ENCODE measurements around the gene UMPS. TPM values are rescaled to one million over a fixed set of nuclear protein-coding genes. Genes with fewer than 3 reads are reported as not detected.

Gene UMPS
- total and polyA plus RNA-seq, 9 of the 15 experiments (the other 6 are each of a cell fraction or from before 2014, with no cell fraction given): 28.9 to 91.0 (median 45.9) TPM

DNA sequence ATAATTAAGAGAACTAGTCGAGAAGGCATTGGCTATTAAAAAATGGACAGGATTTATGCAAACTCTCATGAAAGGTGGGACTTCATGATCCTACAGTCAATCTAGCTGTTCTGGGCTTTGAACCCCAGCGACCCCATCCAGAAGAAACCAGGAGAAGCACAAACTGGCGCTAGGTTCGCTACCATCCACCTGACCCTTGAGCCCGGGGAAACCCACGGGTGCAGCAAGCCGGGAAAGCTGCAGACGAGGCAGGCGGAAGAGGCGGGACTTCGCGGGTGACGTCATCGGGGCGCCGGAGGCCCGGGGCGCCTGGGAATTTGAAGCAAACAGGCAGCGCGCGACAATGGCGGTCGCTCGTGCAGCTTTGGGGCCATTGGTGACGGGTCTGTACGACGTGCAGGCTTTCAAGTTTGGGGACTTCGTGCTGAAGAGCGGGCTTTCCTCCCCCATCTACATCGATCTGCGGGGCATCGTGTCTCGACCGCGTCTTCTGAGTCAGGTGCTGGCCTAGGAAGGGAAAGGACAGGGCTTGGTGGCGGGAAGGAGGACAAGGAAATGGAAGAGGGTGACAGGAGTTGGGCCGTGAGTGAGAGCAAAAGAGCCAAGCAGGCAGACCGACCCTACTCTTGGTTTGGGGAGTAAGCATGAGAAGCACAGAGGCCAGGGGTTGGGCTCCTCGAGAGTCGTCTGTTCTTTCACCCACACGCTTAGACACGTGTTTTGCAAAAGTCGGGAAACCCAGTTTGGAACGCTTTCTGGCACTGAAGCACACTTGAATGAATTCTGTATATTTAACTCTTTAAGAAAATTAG is at the start of gene UMPS (continued):
- TF ChIP-seq, protein P1, sequence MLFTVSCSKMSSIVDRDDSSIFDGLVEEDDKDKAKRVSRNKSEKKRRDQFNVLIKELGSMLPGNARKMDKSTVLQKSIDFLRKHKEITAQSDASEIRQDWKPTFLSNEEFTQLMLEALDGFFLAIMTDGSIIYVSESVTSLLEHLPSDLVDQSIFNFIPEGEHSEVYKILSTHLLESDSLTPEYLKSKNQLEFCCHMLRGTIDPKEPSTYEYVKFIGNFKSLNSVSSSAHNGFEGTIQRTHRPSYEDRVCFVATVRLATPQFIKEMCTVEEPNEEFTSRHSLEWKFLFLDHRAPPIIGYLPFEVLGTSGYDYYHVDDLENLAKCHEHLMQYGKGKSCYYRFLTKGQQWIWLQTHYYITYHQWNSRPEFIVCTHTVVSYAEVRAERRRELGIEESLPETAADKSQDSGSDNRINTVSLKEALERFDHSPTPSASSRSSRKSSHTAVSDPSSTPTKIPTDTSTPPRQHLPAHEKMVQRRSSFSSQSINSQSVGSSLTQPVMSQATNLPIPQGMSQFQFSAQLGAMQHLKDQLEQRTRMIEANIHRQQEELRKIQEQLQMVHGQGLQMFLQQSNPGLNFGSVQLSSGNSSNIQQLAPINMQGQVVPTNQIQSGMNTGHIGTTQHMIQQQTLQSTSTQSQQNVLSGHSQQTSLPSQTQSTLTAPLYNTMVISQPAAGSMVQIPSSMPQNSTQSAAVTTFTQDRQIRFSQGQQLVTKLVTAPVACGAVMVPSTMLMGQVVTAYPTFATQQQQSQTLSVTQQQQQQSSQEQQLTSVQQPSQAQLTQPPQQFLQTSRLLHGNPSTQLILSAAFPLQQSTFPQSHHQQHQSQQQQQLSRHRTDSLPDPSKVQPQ (CRISPR knock-in tag; IDR thresholded peaks at IDR 0.05; ENCODE audit: borderline replicate concordance): no peak
- TF ChIP-seq CTBP1 (IDR thresholded peaks at IDR 0.05; ENCODE audit: borderline replicate concordance) (0 out of 2 replicates have a peak, but pooled peaks have one; percentile 38), TAF1 (IDR thresholded peaks at IDR 0.05; ENCODE audit: control insufficient read depth, extremely low read depth, insufficient read depth, low read length, severe bottlenecking) (peak; percentile 73), HCFC1 (IDR thresholded peaks at IDR 0.05; ENCODE audit: low read depth, low read length) (peak; percentile 76), HOMEZ (CRISPR knock-in tag; IDR thresholded peaks at IDR 0.05) (no peak), ZNF445 (CRISPR knock-in tag; IDR thresholded peaks at IDR 0.05; ENCODE audit: low read depth) (no peak), L3MBTL2 (IDR thresholded peaks at IDR 0.05) (peak; percentile 64), NR3C1 (CRISPR knock-in tag; IDR thresholded peaks at IDR 0.05) (no peak), ETS1 (conservative IDR thresholded peaks at IDR 0.05; ENCODE audit: control insufficient read depth, low read depth, low read length) (peak; percentile 74; the same call in 1 of the 2 replicates), SP1 (CRISPR knock-in tag; IDR thresholded peaks at IDR 0.05) (peak; percentile 50; the same call in 1 of the 2 replicates), ZNF232 (CRISPR knock-in tag; IDR thresholded peaks at IDR 0.05) (0 out of 2 replicates have a peak, but pooled peaks have one; percentile 47), FOSL1 (tag; conservative IDR thresholded peaks at IDR 0.05) (peak; percentile 71), TBP (optimal IDR thresholded peaks at IDR 0.05; ENCODE audit: low read depth, low read length) (peak; percentile 82), ZNF431 (CRISPR knock-in tag; IDR thresholded peaks at IDR 0.05) (0 out of 2 replicates have a peak, but pooled peaks have one; percentile 31), MAFF (IDR thresholded peaks at IDR 0.05; ENCODE audit: low read length) (no peak), NFIC (IDR thresholded peaks at IDR 0.05) (peak; percentile 46; the same call in 1 of the 2 replicates), ZFPM2 (CRISPR knock-in tag; IDR thresholded peaks at IDR 0.05) (no peak), RNF2 (IDR thresholded peaks at IDR 0.05) (no peak)
- TF ChIP-seq, protein P2, sequence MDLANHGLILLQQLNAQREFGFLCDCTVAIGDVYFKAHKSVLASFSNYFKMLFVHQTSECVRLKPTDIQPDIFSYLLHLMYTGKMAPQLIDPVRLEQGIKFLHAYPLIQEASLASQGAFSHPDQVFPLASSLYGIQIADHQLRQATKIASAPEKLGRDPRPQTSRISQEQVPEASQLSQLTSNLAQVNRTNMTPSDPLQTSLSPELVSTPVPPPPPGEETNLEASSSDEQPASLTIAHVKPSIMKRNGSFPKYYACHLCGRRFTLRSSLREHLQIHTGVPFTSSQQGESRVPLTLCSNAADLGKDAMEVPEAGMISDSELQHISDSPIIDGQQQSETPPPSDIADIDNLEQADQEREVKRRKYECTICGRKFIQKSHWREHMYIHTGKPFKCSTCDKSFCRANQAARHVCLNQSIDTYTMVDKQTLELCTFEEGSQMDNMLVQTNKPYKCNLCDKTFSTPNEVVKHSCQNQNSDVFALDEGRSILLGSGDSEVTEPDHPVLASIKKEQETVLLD (IDR thresholded peaks at IDR 0.05): no peak
- TF ChIP-seq, protein P3, sequence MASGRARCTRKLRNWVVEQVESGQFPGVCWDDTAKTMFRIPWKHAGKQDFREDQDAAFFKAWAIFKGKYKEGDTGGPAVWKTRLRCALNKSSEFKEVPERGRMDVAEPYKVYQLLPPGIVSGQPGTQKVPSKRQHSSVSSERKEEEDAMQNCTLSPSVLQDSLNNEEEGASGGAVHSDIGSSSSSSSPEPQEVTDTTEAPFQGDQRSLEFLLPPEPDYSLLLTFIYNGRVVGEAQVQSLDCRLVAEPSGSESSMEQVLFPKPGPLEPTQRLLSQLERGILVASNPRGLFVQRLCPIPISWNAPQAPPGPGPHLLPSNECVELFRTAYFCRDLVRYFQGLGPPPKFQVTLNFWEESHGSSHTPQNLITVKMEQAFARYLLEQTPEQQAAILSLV (tag; IDR thresholded peaks at IDR 0.05): no peak
